HG03575 (cell line): ENCODE results near the gene NLRP13.
"Not testable (repeated sequence)": the region's sequence is repeated elsewhere in the genome, so short reads cannot be mapped to it uniquely, and the experiment has no call there.

Experiments
- ATAC-seq: cut with Tn5 transposase; IDR thresholded peaks from one replicate; pipeline ENCODE4 v1.9.1; 2021; ENCODE audit not compliant: unreplicated experiment, insufficient number of reproducible peaks, low FRiP score; ENCODE audit errors: extremely low read depth

NLRP13 gene

GRCh38 chr19:55931936-55932386 is at the start of gene NLRP13:
TSS of gene NLRP13 (minus strand) at chr19:55932336. CDS start at chr19:55932311, 25 bp downstream.
- no peak for ATAC-seq

DNA sequence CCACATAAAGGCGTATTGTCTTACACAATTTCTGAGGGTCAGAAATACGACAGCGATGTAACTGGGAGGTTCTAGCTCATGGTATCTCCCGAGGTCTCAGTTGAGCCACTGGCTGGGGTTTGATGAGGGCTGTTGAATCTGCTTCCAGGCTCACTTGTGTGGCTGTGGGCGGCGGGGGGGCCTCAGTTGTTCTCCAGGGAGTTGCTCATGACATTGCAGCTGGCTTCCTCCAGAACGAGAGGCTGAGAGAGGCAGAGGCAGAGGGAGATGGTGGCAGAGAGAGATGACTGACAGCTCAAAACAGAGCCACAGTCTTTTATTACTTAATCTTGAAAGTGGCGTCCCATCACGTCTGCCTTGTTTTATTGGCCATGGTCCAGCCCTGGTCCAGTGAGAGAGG is 48.3 kb upstream of the NLRP13 start:
- no peak for ATAC-seq

DNA sequence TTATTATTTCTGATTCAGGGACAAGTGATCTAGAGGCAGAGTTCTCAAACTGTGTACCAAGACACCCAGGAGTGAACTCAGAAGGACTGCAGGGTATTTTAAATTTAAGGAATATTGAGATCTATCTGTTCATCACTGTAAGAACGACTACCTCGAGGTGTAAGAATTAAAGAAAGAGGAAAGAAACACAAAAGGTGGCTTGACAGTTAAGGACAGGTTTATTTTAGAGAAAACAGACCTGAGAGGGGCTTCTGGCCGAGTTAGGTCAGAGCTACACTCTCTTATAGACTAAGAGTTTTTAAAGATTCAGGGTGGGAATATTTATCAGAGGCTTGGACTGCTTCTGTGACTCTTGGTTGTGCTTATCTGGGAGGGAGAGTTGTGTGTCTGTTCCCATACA is 41.8 kb upstream of the NLRP13 start:
- ATAC-seq: no peak

- no peak for ATAC-seq
Observed at GRCh38 chr19:55962186-55962585, 30.1 kb upstream of the NLRP13 start.

- ATAC-seq: no peak
Observed at GRCh38 chr19:55959996-55960675, 28.0 kb upstream of the NLRP13 start.

- no peak for ATAC-seq
Observed at GRCh38 chr19:55958356-55958755, 26.2 kb upstream of the NLRP13 start.

DNA sequence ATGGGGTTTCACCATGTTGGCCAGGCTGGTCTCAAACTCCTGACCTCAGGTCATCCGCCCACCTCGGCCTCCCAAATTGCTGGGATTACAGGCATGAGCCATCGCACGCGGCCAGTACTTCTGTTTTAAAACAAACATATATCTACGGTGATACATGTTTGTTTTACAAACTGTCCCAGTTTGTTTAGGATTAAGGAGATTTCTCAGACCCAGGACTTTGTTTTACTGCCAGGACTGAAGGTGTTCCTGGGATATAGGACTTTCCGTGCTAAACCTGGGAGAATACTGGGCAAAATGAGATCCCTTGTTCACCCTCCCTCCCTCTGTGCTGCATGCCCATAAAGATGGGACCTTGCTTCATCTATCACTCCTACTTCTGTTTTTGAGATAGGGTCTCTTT is 24.3 kb upstream of the NLRP13 start:
- no peak for ATAC-seq

DNA sequence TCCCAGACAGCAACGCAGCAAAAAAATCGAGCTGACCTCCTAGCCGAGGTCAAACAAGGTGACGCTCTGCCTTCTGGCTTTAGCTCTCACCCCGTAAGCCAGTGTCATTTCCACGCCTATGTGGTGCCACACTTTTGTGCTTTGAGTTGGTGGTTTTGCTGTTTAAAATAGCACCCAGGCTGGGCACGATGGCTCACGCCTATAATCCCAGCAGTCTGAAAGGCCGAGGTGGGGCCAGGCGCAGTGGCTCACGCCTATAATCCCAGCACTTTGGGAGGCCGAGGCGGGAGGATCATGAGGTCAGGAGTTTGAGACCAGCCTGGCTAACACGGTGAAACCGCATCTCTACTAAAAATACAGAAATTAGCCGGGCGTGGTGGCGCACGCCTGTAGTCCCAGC is 18.4 kb upstream of the NLRP13 start:
- ATAC-seq: not testable (repeated sequence)

DNA sequence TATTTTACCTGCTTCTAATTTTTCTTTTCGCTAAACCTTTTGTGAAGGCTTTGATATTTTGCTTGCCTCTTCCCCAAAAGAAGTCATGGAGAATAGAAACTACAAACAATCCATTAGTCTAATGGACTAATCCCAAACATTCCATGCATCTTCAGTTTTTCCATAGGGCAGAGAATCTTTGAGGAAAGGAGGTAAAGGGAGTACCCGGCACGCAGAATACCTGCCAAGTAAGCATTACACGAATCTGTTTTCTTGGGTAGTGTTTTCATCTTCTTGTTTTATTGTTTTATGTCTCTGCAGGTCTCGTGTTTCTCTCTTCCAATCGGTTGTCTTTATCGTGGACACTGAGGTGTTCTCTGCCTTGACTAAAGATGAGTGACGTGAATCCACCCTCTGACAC is 15.4 kb upstream of the NLRP13 start, which contains the start of gene NLRP8:
NLRP8 (plus strand) TSS at position 301 of the 400 bp plus-strand sequence.
- ATAC-seq: no peak

DNA sequence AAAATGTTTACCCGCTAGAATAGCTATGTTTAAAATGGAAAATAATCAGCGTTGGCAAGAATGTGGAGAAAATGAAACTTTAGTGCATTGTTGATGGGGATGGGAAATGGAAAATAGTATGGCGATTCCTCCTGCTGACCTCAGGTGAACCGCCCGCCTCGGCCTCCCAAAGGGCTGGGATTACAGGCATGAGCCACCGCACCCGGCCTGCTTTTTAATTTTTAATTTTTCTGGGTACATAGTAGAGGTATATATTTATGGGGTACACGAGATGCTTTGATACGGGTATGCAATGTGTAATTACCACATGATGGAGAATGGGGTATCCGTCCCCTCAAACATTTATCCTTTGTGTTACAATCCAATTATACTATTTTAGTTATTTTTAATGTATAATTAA is 8.2 kb upstream of the NLRP13 start:
- no peak for ATAC-seq

- ATAC-seq: no peak
Observed at GRCh38 chr19:55939206-55939605, 7.1 kb upstream of the NLRP13 start.

DNA sequence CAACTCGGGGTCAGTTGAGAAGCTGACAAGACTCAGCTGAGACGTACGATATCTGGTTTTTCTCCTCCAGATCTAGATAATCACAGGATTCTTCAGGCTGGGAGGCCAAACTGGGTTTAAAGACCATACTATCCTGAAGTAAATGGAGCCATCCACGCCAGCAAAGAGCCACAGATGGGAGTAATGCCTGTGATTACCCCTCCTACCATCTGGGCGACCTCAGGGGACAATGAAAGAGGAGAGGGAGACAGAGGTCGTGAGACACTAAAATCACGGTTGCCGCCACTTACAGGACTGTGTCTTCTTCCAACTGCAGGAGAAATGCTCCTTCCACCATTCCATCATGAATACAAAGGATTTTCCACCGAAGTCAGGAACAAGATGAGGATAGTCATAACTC is 3.1 kb upstream of the NLRP13 start:
- no peak for ATAC-seq

GRCh38 chr19:55930996-55931515 is 1.1 kb downstream of the NLRP13 start:
- ATAC-seq: no peak

- ATAC-seq: not testable (repeated sequence)
Observed at GRCh38 chr19:55929258-55929657, 2.9 kb downstream of the NLRP13 start.

DNA sequence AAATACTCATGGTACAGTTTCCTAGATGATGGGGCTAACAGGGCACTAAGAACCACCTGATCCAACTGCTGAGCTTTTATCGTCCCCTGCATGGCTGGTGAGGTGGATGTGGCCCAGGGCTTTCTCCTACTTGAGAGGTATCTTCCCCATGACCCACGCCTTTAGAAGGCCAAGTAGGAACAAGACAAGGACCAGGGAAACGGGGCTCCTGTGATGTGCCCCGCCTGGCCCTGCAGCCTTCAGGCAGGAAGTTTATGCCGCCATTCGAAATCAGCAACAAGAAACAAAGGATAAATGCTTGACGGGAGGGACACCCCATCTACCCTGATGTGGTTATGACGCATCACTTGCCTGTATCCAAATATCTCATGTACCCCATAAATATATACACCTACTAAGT is 4.1 kb downstream of the NLRP13 start:
- no peak for ATAC-seq

GRCh38 chr19:55923556-55923955 is 8.6 kb downstream of the NLRP13 start:
- no peak for ATAC-seq

DNA sequence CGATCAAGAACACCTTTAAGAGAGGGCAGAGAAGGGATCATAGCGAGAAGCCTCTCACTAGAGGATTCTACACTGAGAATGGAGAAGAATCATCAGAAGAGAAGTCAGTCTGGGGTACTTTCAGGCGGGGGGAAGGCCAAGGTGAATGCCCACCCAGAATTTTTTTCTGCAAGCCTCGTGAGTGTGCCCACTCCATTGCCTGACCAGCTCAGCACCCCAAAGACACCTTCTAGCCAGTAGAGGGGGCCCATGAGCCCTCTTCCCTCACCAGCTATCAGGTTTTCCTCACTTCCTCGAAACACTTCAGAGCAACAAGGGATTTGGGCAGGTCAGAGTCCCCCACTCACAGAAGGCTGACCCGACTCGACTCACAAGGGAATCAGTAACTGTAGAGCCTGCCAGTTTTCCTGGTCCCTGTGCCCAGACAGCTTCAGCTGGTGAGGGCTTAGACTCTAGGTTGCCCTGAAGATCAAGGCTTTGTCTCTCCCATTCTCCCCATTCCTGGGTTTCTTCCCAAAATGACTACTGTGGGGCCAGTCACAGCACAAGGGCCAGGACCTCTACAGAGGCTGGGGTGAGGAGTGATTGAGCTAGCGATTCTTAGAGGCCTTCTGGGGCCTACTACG is 18.4 kb downstream of the NLRP13 start:
- ATAC-seq: no peak

DNA sequence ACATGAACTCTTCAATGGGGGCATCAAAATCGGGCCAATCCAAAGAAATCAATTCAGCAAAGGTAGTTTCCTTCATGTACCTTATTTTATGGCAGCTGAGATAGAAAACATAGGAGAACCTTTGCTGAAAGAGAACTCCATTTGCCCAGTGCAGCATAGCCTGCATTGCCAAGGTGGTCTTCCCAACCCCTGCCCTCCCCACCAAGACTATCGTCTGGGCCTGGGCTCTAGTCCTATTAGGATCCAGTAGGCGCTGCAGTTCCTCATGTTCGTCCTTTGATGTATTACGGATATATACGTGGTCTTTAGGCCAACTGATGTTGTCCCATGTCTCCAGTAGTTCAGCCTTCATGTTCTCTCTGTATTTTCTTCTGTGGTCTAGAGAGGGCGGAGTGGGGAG is 19.2 kb downstream of the NLRP13 start:
- ATAC-seq: no peak

DNA sequence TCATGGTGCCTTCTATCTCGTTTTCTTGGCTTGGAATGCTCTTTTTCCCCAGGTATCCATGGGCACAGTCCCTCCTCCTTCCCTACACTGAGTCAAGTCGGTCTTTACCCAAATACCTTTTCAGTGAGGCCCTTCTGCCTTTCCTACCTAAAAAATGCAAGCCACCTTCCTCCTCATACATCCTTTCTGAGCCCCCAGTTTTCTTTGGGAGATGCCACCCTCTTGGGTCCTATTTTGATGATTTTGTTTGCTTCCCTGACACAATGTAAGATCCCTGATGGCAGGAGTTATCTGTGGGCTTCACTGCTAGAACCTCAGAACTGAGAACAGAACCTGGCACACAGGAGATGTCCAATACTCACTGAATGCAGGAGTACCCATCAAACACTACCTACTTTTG is 22.3 kb downstream of the NLRP13 start:
- no peak for ATAC-seq

DNA sequence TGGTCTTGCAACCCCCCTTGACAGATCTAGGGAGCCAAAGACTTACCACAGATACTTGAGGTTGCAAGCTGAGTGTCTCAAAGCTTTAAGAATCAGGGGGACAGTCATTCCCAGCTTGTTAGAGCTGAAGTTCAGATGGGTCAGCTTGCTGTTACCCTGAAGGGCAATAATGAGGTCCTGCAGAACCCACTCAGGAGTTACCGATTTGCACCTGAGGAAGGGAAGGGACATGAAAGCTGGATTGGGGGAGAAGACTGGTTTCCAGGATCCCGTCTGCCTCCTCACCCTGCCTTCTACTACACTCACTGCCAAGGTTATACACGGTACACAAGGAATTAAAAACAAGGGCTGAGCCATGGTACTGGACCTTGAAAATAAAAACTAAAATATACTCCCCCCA is 24.4 kb downstream of the NLRP13 start:
- ATAC-seq: no peak
